Activated T-helper 1 cell treated with Interleukin-2 at 50 U/mL for 16 hours (primary cell): ENCODE measurements around the gene HIVEP1.

ENCODE experiments used
- DNase-seq: peaks from one replicate; pipeline ENCODE4 v3.0.0-alpha.2; 2020; ENCODE audit warnings: low read depth

The HIVEP1 gene

GRCh38 chr6:12012038-12012557 is at the start of gene HIVEP1:
Gene HIVEP1 (plus strand): TSS chr6:12012312. CDS start chr6:12015629, 3,317 bp downstream.
- DNase-seq = no peak

GRCh38 chr6:11963756-11964500 is 48.2 kb upstream of the HIVEP1 start:
- DNase-seq = no peak

- DNase-seq = no peak
These were observed 47.3 kb upstream of the HIVEP1 start for GRCh38 chr6:11964729-11965335.

GRCh38 chr6:11965499-11965898 is 46.6 kb upstream of the HIVEP1 start:
- no peak for DNase-seq

- DNase-seq = no peak
These were observed 43.8 kb upstream of the HIVEP1 start for GRCh38 chr6:11968241-11968806.

- DNase-seq = no peak
These were observed 43.0 kb upstream of the HIVEP1 start for GRCh38 chr6:11969092-11969491.

- no peak for DNase-seq
These were observed 42.0 kb upstream of the HIVEP1 start for GRCh38 chr6:11970114-11970513.

GRCh38 chr6:11971154-11971553 is 41.0 kb upstream of the HIVEP1 start:
- no peak for DNase-seq

GRCh38 chr6:11972270-11972669 is 39.8 kb upstream of the HIVEP1 start:
- DNase-seq = no peak

- no peak for DNase-seq
These were observed 39.3 kb upstream of the HIVEP1 start for GRCh38 chr6:11972806-11973205.

- DNase-seq = no peak
These were observed 38.9 kb upstream of the HIVEP1 start for GRCh38 chr6:11973238-11973637.

GRCh38 chr6:11974089-11974488 is 38.0 kb upstream of the HIVEP1 start:
- DNase-seq = no peak

- DNase-seq = no peak
These were observed 36.6 kb upstream of the HIVEP1 start for GRCh38 chr6:11975353-11975977.

GRCh38 chr6:11976489-11976888 is 35.6 kb upstream of the HIVEP1 start:
- DNase-seq = no peak

- DNase-seq = no peak
These were observed 34.9 kb upstream of the HIVEP1 start for GRCh38 chr6:11977193-11977592.

GRCh38 chr6:11977738-11978137 is 34.4 kb upstream of the HIVEP1 start:
- no peak for DNase-seq

GRCh38 chr6:11978169-11978987 is 33.7 kb upstream of the HIVEP1 start:
- DNase-seq = no peak

GRCh38 chr6:11979866-11980265 is 32.2 kb upstream of the HIVEP1 start:
- no peak for DNase-seq

- DNase-seq = no peak
These were observed 28.8 kb upstream of the HIVEP1 start for GRCh38 chr6:11983306-11983705.

GRCh38 chr6:11987386-11987785 is 24.7 kb upstream of the HIVEP1 start:
- no peak for DNase-seq

GRCh38 chr6:11989386-11989785 is 22.7 kb upstream of the HIVEP1 start:
- no peak for DNase-seq

- no peak for DNase-seq
These were observed 20.0 kb upstream of the HIVEP1 start for GRCh38 chr6:11992086-11992485.
